Panc1 (cell line): ENCODE results near the gene MRPL54. TPM values are rescaled to one million over a fixed set of nuclear protein-coding genes. Genes with fewer than 3 reads are reported as not detected.
A peak's percentile ranks its signal among the peaks of the same experiment; 100 is the strongest.

Experiments
- ATAC-seq: fragments of 200-7000 bp; cut with Tn5 transposase; 2 replicates; pipeline ENCODE4 v1.9.1; 2020; ENCODE audit warnings: mild to moderate bottlenecking, moderate library complexity
- BruUV-seq: library from RNA; stranded (reverse); fragments of 400-500 nt; replicated peaks from 2 replicates; lab custom pipeline; 2021; lab: Mats Ljungman, UMichigan
- CTCF ChIA-PET: fragments of 300-600 bp; sonication (Branson Sonifier 250); formaldehyde crosslinking; loops from one replicate; lab custom pipeline; 2022; ENCODE audit warnings: antibody characterized with exemption; lab: Charles Lee
- POLR2A ChIA-PET: fragments of 300-600 bp; sonication (Branson Sonifier 250); formaldehyde crosslinking; loops from one replicate; lab custom pipeline; 2022; ENCODE audit warnings: antibody characterized with exemption; lab: Charles Lee
- DNase-seq: peaks from one replicate; pipeline ENCODE4 v3.0.0-alpha.2; 2010; ENCODE audit warnings: low read depth, low spot score
- H3K27ac ChIP-seq: 2 replicates; pipeline ENCODE4 v1.5.1; 2011; ENCODE audit warnings: mild to moderate bottlenecking, low read length, inconsistent platforms
- H3K27me3 ChIP-seq: fragments of 200-500 bp; sonication (Bioruptor generic); 2 replicates; pipeline ENCODE4 v1.6.0; 2014; ENCODE audit warnings: low read length, inconsistent platforms; ENCODE audit not compliant: control insufficient read depth, insufficient read depth
- H3K36me3 ChIP-seq: fragments of 200-500 bp; sonication (Bioruptor generic); 2 replicates; pipeline ENCODE4 v1.5.1; 2014; ENCODE audit warnings: inconsistent platforms, mild to moderate bottlenecking, low read length, moderate library complexity; ENCODE audit not compliant: control insufficient read depth, insufficient read depth
- H3K4me1 ChIP-seq: 2 replicates; pipeline ENCODE4 v1.5.1; 2011; ENCODE audit warnings: inconsistent platforms, mild to moderate bottlenecking, low read length, moderate library complexity; ENCODE audit not compliant: control insufficient read depth, insufficient read depth
- H3K4me3 ChIP-seq, 2 experiments: 2 replicates each; pipeline ENCODE4 v1.5.1; 2011 to 2012; ENCODE audit warnings: low read depth in 2 of 2, low read length in 2 of 2, mild to moderate bottlenecking in 2 of 2, inconsistent platforms in 1 of 2, moderate library complexity in 1 of 2
- H3K9me3 ChIP-seq: fragments of 200-500 bp; sonication (Bioruptor generic); 2 replicates; pipeline ENCODE4 v1.5.1; 2014; ENCODE audit warnings: low read depth, mild to moderate bottlenecking, inconsistent platforms, low read length, moderate library complexity; ENCODE audit not compliant: control insufficient read depth, insufficient read depth
- POLR2AphosphoS5 ChIP-seq: IDR thresholded peaks from 2 replicates; pipeline ENCODE4 v1.6.1; 2012; ENCODE audit warnings: mild to moderate bottlenecking, low read depth, low read length, moderate library complexity
- SIN3A ChIP-seq: IDR thresholded peaks from 2 replicates; pipeline ENCODE4 v1.6.1; 2012; ENCODE audit warnings: low read depth, mild to moderate bottlenecking, low read length, moderate library complexity, borderline replicate concordance; ENCODE audit not compliant: insufficient read depth
- TCF7L2 ChIP-seq: IDR thresholded peaks from 2 replicates; pipeline ENCODE4 v1.6.1; 2011; ENCODE audit warnings: mild to moderate bottlenecking, low read depth, low read length, inconsistent platforms
- in situ Hi-C: cut with HindIII; loops from 2 replicates; pipeline ENCODE4 v1.10.0; 2016; ENCODE audit warnings: low sequenced_read_pairs, low pct_unique_long_range_greater_than_20kb
- intact Hi-C: fragments of 100-400 bp; cut with micrococcal nuclease; formaldehyde crosslinking; loops from one replicate; pipeline ENCODE4 v1.10.0; 2022; ENCODE audit not compliant: unreplicated experiment
- total RNA-seq: library from RNA; stranded (reverse); gene quantifications from one replicate; pipeline ENCODE4 v1.2.1, GENCODE V29; 2021; ENCODE audit not compliant: unreplicated experiment
- TF ChIP-seq, protein P1 (sequence below), 2 experiments: IDR thresholded peaks; 2 replicates each; pipeline ENCODE4 v1.6.1; 2011 to 2012; ENCODE audit warnings: low read depth in 2 of 2, control low read depth in 1 of 2, low read length in 1 of 2, mild to moderate bottlenecking in 1 of 2, moderate library complexity in 1 of 2; ENCODE audit not compliant: insufficient read depth in 1 of 2
- TF ChIP-seq, protein P2 (sequence below): fragments of 450-650 bp; IDR thresholded peaks from 2 replicates; pipeline ENCODE4 v1.5.1; 2017; ENCODE audit warnings: mild to moderate bottlenecking

Gene MRPL54
- total RNA-seq, 1 experiment from 2014 or later: 42.8 TPM

GRCh38 chr19:3768748-3769099 lies 6.2 kb downstream of the MRPL54 start:
- ChIA-PET POLR2A (interaction anchor here (0.6 kb wide), 1 partner anchor 639 kb away, joined by 3 read pairs; no protein-coding TSS in a partner anchor), CTCF (no interaction called here)
- no peaks in the 10 kb centered on the region for H3K27me3 ChIP-seq
- BruUV-seq: no TSS peak
- intact Hi-C loops: no loop called here
- TF ChIP-seq, protein P1, sequence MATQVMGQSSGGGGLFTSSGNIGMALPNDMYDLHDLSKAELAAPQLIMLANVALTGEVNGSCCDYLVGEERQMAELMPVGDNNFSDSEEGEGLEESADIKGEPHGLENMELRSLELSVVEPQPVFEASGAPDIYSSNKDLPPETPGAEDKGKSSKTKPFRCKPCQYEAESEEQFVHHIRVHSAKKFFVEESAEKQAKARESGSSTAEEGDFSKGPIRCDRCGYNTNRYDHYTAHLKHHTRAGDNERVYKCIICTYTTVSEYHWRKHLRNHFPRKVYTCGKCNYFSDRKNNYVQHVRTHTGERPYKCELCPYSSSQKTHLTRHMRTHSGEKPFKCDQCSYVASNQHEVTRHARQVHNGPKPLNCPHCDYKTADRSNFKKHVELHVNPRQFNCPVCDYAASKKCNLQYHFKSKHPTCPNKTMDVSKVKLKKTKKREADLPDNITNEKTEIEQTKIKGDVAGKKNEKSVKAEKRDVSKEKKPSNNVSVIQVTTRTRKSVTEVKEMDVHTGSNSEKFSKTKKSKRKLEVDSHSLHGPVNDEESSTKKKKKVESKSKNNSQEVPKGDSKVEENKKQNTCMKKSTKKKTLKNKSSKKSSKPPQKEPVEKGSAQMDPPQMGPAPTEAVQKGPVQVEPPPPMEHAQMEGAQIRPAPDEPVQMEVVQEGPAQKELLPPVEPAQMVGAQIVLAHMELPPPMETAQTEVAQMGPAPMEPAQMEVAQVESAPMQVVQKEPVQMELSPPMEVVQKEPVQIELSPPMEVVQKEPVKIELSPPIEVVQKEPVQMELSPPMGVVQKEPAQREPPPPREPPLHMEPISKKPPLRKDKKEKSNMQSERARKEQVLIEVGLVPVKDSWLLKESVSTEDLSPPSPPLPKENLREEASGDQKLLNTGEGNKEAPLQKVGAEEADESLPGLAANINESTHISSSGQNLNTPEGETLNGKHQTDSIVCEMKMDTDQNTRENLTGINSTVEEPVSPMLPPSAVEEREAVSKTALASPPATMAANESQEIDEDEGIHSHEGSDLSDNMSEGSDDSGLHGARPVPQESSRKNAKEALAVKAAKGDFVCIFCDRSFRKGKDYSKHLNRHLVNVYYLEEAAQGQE (IDR thresholded peaks at IDR 0.05; ENCODE audit: insufficient read depth in 1 of 2, low read depth in 2 of 2, low read length in 1 of 2): no peak
- TF ChIP-seq SIN3A (no peak), POLR2AphosphoS5 (no peak)
- no peak for DNase-seq
- H3K27ac ChIP-seq: no peak overlapping the region
- in situ Hi-C loops: no loop called here
- no peak overlapping the region for H3K4me3 ChIP-seq
- no peaks in the 10 kb centered on the region for H3K36me3 ChIP-seq
- no peaks in the 10 kb centered on the region for H3K4me1 ChIP-seq
- no peaks in the 10 kb centered on the region for H3K9me3 ChIP-seq
- no peak for ATAC-seq

GRCh38 chr19:3769494-3769893 lies 7.0 kb downstream of the MRPL54 start:
- H3K9me3 ChIP-seq: no peaks in the 10 kb centered on the region
- CTCF ChIA-PET: no interaction called here
- ATAC-seq: peak; percentile 35; the same call in 1 of the 2 replicates
- no peak for TF ChIP-seq POLR2AphosphoS5
- H3K4me3 ChIP-seq: no peak overlapping the region
- no peaks in the 10 kb centered on the region for H3K36me3 ChIP-seq
- intact Hi-C loops (no loop called here), in situ Hi-C loops (no loop called here)
- no peaks in the 10 kb centered on the region for H3K4me1 ChIP-seq
- BruUV-seq: no TSS peak
- POLR2A ChIA-PET: no interaction called here
- no peak overlapping the region for H3K27ac ChIP-seq
- no peaks in the 10 kb centered on the region for H3K27me3 ChIP-seq
- no peak for DNase-seq

- ChIA-PET CTCF (no interaction called here), POLR2A (no interaction called here)
- Histone ChIP-seq H3K27me3 (no peaks in the 10 kb centered on the region), H3K4me1 (no peaks in the 10 kb centered on the region), H3K36me3 (no peaks in the 10 kb centered on the region), H3K27ac (no peak overlapping the region), H3K4me3 (no peak overlapping the region), H3K9me3 (no peaks in the 10 kb centered on the region)
- TF ChIP-seq SIN3A: no peak
- TF ChIP-seq, protein P1 (IDR thresholded peaks at IDR 0.05; ENCODE audit: insufficient read depth in 1 of 2, low read depth in 2 of 2, low read length in 1 of 2): no peak
- no peak for TF ChIP-seq TCF7L2
- TF ChIP-seq, protein P2, sequence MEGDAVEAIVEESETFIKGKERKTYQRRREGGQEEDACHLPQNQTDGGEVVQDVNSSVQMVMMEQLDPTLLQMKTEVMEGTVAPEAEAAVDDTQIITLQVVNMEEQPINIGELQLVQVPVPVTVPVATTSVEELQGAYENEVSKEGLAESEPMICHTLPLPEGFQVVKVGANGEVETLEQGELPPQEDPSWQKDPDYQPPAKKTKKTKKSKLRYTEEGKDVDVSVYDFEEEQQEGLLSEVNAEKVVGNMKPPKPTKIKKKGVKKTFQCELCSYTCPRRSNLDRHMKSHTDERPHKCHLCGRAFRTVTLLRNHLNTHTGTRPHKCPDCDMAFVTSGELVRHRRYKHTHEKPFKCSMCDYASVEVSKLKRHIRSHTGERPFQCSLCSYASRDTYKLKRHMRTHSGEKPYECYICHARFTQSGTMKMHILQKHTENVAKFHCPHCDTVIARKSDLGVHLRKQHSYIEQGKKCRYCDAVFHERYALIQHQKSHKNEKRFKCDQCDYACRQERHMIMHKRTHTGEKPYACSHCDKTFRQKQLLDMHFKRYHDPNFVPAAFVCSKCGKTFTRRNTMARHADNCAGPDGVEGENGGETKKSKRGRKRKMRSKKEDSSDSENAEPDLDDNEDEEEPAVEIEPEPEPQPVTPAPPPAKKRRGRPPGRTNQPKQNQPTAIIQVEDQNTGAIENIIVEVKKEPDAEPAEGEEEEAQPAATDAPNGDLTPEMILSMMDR: no peak
- TF ChIP-seq POLR2AphosphoS5: no peak
- intact Hi-C loops: no loop called here
- BruUV-seq: no TSS peak
- no peak for ATAC-seq
- DNase-seq: no peak
- in situ Hi-C loops: no loop called here
These were observed 7.9 kb downstream of the MRPL54 start for GRCh38 chr19:3770136-3770999.
